ENCODE measurements around the gene RPS6KA1. TPM values are rescaled to one million over a fixed set of nuclear protein-coding genes. Genes with fewer than 3 reads are reported as not detected.
"Not testable (repeated sequence)": the region's sequence is repeated elsewhere in the genome, so short reads cannot be mapped to it uniquely, and the experiment has no call there.

RPS6KA1 gene
- total RNA-seq, 2 donors from 2014 or later, result 41.3 TPM

DNA sequence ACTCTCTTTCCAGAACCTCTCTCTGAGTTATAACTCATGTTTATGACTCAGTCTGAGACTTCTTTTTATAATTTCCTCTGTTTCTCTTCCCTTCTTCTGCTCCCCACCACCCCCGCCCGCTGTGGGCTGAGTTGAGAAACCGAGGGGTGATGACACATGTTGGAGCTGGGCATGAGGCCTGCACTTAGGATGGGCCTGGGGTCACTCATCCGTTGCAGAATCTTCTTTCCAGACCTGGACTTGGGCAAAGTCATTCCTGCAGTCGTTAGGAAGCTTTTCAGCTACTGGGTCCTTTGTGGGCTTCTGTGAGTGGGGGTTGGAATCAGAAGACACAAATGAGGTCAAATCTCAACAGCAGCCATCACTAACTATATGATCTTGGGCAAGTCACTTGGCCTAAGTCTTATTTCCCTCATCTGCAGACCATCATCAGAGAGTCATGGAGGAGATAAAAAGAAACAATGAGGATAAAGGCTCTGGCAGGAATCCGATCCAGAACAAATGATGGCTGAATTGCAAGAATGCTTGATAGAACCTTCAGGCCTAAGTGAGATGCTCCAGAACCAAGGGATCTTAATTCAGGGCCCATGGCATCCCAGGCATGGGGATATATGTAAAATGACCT, 53.4 kb downstream of the RPS6KA1 start:
- H3K27ac Mint-ChIP-seq, result no peak overlapping the region
- H3K36me3 Mint-ChIP-seq (ENCODE audit: low read depth), result no peaks in the 10 kb centered on the region
- peaks cover 1% of the 10 kb centered on the region for H3K9me3 Mint-ChIP-seq
- H3K4me1 Mint-ChIP-seq, result no peaks in the 10 kb centered on the region
- H3K4me3 ChIP-seq (ENCODE audit: low read length), result no peak overlapping the region
- no peak overlapping the region for H3K9ac ChIP-seq (ENCODE audit: extremely low read depth, low read length, poor library complexity, severe bottlenecking)
- WGBS, 2 experiments (ENCODE audit: insufficient coverage in 1 of 2, insufficient read length in 1 of 2), result 85 to 94% methylated on average over 5 to 6 of the region's 6 CpGs
- H3K4me1 ChIP-seq (ENCODE audit: control insufficient read depth, insufficient read depth, low read length), result no peaks in the 10 kb centered on the region
- H3K27me3 ChIP-seq (ENCODE audit: control insufficient read depth, insufficient read depth, low read length, poor library complexity, severe bottlenecking), result no peaks in the 10 kb centered on the region
- no peaks in the 10 kb centered on the region for H3K9me3 ChIP-seq (ENCODE audit: control insufficient read depth, low read length)
- DNase-seq, result no peak
- TF ChIP-seq, protein P1, sequence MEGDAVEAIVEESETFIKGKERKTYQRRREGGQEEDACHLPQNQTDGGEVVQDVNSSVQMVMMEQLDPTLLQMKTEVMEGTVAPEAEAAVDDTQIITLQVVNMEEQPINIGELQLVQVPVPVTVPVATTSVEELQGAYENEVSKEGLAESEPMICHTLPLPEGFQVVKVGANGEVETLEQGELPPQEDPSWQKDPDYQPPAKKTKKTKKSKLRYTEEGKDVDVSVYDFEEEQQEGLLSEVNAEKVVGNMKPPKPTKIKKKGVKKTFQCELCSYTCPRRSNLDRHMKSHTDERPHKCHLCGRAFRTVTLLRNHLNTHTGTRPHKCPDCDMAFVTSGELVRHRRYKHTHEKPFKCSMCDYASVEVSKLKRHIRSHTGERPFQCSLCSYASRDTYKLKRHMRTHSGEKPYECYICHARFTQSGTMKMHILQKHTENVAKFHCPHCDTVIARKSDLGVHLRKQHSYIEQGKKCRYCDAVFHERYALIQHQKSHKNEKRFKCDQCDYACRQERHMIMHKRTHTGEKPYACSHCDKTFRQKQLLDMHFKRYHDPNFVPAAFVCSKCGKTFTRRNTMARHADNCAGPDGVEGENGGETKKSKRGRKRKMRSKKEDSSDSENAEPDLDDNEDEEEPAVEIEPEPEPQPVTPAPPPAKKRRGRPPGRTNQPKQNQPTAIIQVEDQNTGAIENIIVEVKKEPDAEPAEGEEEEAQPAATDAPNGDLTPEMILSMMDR (conservative IDR thresholded peaks at IDR 0.05), result no peak
- no peak overlapping the region for H3K27ac ChIP-seq (ENCODE audit: low read depth, low read length)
- H3K27me3 Mint-ChIP-seq (ENCODE audit: insufficient read depth), result no peaks in the 10 kb centered on the region
- H3K4me3 Mint-ChIP-seq, result no peak overlapping the region
- no peaks in the 10 kb centered on the region for H3K36me3 ChIP-seq (ENCODE audit: control insufficient read depth, insufficient read depth, low read length)

DNA sequence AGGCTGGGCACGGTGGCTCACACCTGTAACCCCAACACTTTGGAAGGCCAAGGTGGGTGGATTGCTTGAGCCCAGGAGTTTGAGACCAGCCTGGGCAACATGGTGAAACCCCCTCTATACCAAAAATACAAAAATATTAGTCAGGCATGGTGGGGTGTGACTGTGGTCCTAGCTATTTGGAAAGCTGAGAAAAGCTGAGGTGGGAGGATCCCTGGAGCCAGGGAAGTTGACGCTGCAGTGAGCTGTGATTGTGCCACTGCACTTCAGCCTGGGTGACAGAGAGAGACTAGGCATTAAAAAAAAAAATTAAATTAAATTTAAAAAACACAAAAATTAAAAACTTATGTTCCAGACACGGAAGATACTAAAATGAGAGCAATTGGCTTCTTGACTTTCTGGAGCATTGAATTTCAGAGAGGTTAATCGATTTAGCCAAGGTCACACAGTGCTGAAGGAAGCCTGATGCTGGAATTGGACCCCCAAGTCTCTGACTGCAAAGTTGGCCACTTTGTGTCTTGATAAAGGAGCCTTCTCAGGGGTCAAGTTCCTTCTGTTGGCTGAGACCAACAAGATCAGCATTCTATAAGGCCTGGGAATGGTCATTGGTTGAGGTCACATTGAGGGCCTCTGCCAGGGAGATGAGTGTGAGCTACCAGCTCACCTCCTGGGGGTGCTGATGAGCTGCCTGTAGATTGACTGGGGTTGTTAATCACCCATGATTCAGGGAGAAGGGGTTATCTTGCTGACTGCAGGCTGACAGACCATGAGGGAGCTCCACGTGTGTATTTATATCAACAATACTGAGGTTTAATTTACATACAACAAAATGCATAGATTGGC, 54.3 kb downstream of the RPS6KA1 start:
- H3K4me3 Mint-ChIP-seq, result no peak overlapping the region
- H3K9ac ChIP-seq (ENCODE audit: extremely low read depth, low read length, poor library complexity, severe bottlenecking), result no peak overlapping the region
- TF ChIP-seq, protein P1 (conservative IDR thresholded peaks at IDR 0.05), result peak; percentile 75
- no peaks in the 10 kb centered on the region for H3K36me3 ChIP-seq (ENCODE audit: control insufficient read depth, insufficient read depth, low read length)
- peaks cover 9% of the 10 kb centered on the region for H3K9me3 ChIP-seq (ENCODE audit: control insufficient read depth, low read length)
- peaks cover 8% of the 10 kb centered on the region for H3K9me3 Mint-ChIP-seq
- no peaks in the 10 kb centered on the region for H3K27me3 ChIP-seq (ENCODE audit: control insufficient read depth, insufficient read depth, low read length, poor library complexity, severe bottlenecking)
- no peak overlapping the region for H3K27ac ChIP-seq (ENCODE audit: low read depth, low read length)
- H3K4me1 Mint-ChIP-seq, result no peaks in the 10 kb centered on the region
- H3K27ac Mint-ChIP-seq, result no peak overlapping the region
- peak; percentile 86 for DNase-seq
- WGBS, 2 experiments (ENCODE audit: insufficient coverage in 1 of 2, insufficient read length in 1 of 2), result 80 to 87% methylated on average over 3 to 5 of the region's 5 CpGs
- H3K36me3 Mint-ChIP-seq (ENCODE audit: low read depth), result no peaks in the 10 kb centered on the region
- H3K27me3 Mint-ChIP-seq (ENCODE audit: insufficient read depth), result no peaks in the 10 kb centered on the region
- H3K4me1 ChIP-seq (ENCODE audit: control insufficient read depth, insufficient read depth, low read length), result no peaks in the 10 kb centered on the region
- no peak overlapping the region for H3K4me3 ChIP-seq (ENCODE audit: low read length)

DNA sequence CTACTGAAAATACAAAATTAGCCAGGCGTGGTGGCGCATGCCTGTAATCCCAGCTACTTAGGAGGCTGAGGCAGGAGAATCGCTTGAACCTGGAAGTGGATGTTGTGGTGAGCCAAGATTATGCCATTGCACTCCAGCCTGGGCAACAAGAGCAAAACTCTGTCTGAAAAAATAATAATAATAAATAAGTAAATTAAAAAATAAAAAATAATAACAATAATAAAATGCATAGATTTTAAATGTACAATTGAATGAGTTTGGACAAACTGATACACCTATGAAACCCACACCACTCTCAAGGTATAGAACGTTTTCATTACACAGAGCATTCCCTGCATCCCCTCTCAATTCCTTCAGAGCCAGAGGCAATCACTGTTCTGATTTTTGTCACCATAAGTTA, 55.0 kb downstream of the RPS6KA1 start:
- peaks cover 12% of the 10 kb centered on the region for H3K9me3 Mint-ChIP-seq
- peaks cover 13% of the 10 kb centered on the region for H3K9me3 ChIP-seq (ENCODE audit: control insufficient read depth, low read length)
- H3K9ac ChIP-seq (ENCODE audit: extremely low read depth, low read length, poor library complexity, severe bottlenecking); H3K27me3 Mint-ChIP-seq (ENCODE audit: insufficient read depth); H3K27ac ChIP-seq (ENCODE audit: low read depth, low read length); H3K4me3 ChIP-seq (ENCODE audit: low read length); H3K36me3 Mint-ChIP-seq (ENCODE audit: low read depth); H3K4me3 Mint-ChIP-seq; H3K27ac Mint-ChIP-seq; DNase-seq; H3K4me1 ChIP-seq (ENCODE audit: control insufficient read depth, insufficient read depth, low read length); H3K27me3 ChIP-seq (ENCODE audit: control insufficient read depth, insufficient read depth, low read length, poor library complexity, severe bottlenecking); H3K36me3 ChIP-seq (ENCODE audit: control insufficient read depth, insufficient read depth, low read length); H3K4me1 Mint-ChIP-seq: not testable (repeated sequence)
- WGBS, 2 experiments (ENCODE audit: insufficient coverage in 1 of 2, insufficient read length in 1 of 2), result 84 to 100% methylated on average over 3 to 4 of the region's 4 CpGs

Measured in endodermal cell (in vitro differentiated cells).